Activated B cell treated with CpG ODN at 0.5 μM for 24 hours (primary cell): Measurements from ENCODE around the gene RAPGEF2. TPM values are rescaled to one million over a fixed set of nuclear protein-coding genes. Genes with fewer than 3 reads are reported as not detected.

Experiments
- ATAC-seq: fragments of 200-7000 bp; cut with Tn5 transposase; one replicate; pipeline ENCODE4 v1.10.0; 2021; ENCODE audit warnings: low read depth, mild to moderate bottlenecking, moderate library complexity
- CTCF ChIA-PET: fragments of 350-600 bp; sonication (Branson Sonifier 250); formaldehyde crosslinking; loops from one replicate; lab custom pipeline; 2021; ENCODE audit warnings: antibody characterized with exemption; lab: Charles Lee
- POLR2A ChIA-PET: fragments of 350-600 bp; sonication (Branson Sonifier 250); formaldehyde crosslinking; loops from one replicate; lab custom pipeline; 2021; ENCODE audit warnings: antibody characterized with exemption; lab: Charles Lee
- DNase-seq: peaks from one replicate; pipeline ENCODE4 v3.0.0; 2022
- H3K27ac Mint-ChIP-seq: one replicate; pipeline ENCODE4 v1.8.0; 2020; ENCODE audit warnings: mixed read lengths
- H3K27me3 Mint-ChIP-seq: one replicate; pipeline ENCODE4 v1.8.0; 2021; ENCODE audit warnings: mixed read lengths
- H3K36me3 Mint-ChIP-seq: one replicate; pipeline ENCODE4 v1.8.0; 2021; ENCODE audit warnings: low read depth, mixed read lengths
- H3K4me1 Mint-ChIP-seq: one replicate; pipeline ENCODE4 v1.8.0; 2021; ENCODE audit warnings: mixed read lengths
- H3K4me3 Mint-ChIP-seq: one replicate; pipeline ENCODE4 v1.8.0; 2020; ENCODE audit warnings: mild to moderate bottlenecking, mixed read lengths
- H3K9me3 Mint-ChIP-seq: one replicate; pipeline ENCODE4 v1.8.0; 2020; ENCODE audit warnings: mixed read lengths
- intact Hi-C: fragments of 100-400 bp; cut with micrococcal nuclease; formaldehyde crosslinking; loops from one replicate; pipeline ENCODE4 v1.15.1; 2024
- total RNA-seq: library from RNA; stranded (reverse); gene quantifications from 2 replicates; pipeline ENCODE4 v1.2.3, GENCODE V29; 2022
- TF ChIP-seq, protein P1 (sequence below): fragments of 200-600 bp; IDR thresholded peaks from one replicate; pipeline ENCODE4 v1.8.0; 2022; ENCODE audit warnings: antibody characterized with exemption, mild to moderate bottlenecking

The RAPGEF2 gene
- total RNA-seq, 1 donor from 2014 or later, result 22.9 TPM

GRCh38 chr4:159346681-159347080 lies 243.8 kb downstream of the RAPGEF2 start:
- intact Hi-C loops, result no loop called here
- H3K4me1 Mint-ChIP-seq, result no peaks in the 10 kb centered on the region
- no peak overlapping the region for H3K4me3 Mint-ChIP-seq
- DNase-seq, result no peak
- peaks cover 65% of the 10 kb centered on the region for H3K36me3 Mint-ChIP-seq
- ChIA-PET CTCF (no interaction called here), POLR2A (no interaction called here)
- H3K27ac Mint-ChIP-seq, result no peak overlapping the region
- ATAC-seq, result no peak
- TF ChIP-seq, protein P1, sequence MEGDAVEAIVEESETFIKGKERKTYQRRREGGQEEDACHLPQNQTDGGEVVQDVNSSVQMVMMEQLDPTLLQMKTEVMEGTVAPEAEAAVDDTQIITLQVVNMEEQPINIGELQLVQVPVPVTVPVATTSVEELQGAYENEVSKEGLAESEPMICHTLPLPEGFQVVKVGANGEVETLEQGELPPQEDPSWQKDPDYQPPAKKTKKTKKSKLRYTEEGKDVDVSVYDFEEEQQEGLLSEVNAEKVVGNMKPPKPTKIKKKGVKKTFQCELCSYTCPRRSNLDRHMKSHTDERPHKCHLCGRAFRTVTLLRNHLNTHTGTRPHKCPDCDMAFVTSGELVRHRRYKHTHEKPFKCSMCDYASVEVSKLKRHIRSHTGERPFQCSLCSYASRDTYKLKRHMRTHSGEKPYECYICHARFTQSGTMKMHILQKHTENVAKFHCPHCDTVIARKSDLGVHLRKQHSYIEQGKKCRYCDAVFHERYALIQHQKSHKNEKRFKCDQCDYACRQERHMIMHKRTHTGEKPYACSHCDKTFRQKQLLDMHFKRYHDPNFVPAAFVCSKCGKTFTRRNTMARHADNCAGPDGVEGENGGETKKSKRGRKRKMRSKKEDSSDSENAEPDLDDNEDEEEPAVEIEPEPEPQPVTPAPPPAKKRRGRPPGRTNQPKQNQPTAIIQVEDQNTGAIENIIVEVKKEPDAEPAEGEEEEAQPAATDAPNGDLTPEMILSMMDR, result no peak
- no peaks in the 10 kb centered on the region for H3K27me3 Mint-ChIP-seq
- no peaks in the 10 kb centered on the region for H3K9me3 Mint-ChIP-seq

DNA sequence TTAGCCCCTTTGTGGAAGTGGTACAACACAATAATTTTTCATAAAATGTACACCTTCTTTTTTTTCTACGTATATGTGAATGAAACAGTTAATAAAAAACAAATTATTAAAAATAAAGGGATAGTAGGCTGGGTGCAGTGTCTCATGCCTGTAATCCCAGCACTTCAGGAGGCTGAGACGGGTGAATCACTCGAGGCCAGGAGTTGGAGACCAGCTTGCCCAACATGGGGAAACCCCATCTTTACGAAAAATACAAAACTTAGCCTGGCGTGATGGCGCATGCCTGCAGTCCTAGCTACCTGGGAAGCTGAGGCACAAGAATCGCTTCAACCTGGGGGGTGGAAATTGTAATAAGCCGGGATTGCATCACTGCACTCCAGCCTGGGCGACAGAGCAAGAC lies 244.9 kb downstream of the RAPGEF2 start:
- H3K4me1 Mint-ChIP-seq, result no peaks in the 10 kb centered on the region
- intact Hi-C loops, result no loop called here
- no peak overlapping the region for H3K27ac Mint-ChIP-seq
- no peaks in the 10 kb centered on the region for H3K9me3 Mint-ChIP-seq
- no peaks in the 10 kb centered on the region for H3K27me3 Mint-ChIP-seq
- no peak for DNase-seq
- no peak for ATAC-seq
- CTCF ChIA-PET, result no interaction called here
- POLR2A ChIA-PET, result no interaction called here
- TF ChIP-seq, protein P1, result no peak
- H3K36me3 Mint-ChIP-seq, result peaks cover 63% of the 10 kb centered on the region
- no peak overlapping the region for H3K4me3 Mint-ChIP-seq

DNA sequence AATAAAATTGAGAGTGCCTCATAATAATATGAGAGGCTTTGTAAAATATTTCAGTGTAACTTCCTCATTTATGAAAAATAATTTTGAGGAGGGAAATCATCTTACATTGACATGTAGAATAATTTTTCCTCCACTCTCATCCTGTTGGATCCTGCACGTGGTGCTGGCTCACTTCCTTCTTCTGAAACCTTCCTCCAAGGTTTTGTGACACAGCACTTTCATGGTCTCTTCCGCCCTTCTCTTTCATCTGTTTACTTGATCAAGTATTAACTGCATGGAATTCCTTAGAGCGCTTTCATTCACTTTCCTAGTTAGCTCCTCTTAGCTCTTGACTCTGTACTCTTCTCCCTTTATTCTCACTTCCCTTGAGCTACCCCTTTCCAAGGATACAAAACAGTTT lies 246.5 kb downstream of the RAPGEF2 start:
- Mint-ChIP-seq H3K4me3 (no peak overlapping the region), H3K27ac (no peak overlapping the region), H3K27me3 (no peaks in the 10 kb centered on the region), H3K9me3 (no peaks in the 10 kb centered on the region), H3K4me1 (no peaks in the 10 kb centered on the region), H3K36me3 (peaks cover 66% of the 10 kb centered on the region)
- DNase-seq, result no peak
- TF ChIP-seq, protein P1, result no peak
- ATAC-seq, result no peak
- ChIA-PET POLR2A (no interaction called here), CTCF (no interaction called here)
- intact Hi-C loops, result no loop called here

DNA sequence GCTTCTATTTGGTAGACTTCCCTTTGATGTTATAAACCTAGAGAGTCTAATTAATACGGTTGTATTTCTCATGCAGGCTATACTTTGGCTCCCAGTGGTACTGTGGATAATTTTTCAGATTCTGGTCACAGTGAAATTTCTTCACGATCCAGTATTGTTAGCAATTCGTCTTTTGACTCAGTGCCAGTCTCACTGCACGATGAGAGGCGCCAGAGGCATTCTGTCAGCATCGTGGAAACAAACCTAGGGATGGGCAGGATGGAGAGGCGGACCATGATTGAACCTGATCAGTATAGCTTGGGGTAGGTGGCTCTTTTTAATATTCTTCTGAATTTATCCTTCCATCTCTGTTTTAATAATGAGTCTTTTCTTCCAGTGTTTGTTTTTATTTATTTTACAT lies 249.7 kb downstream of the RAPGEF2 start:
- H3K4me1 Mint-ChIP-seq, result no peaks in the 10 kb centered on the region
- intact Hi-C loops, result no loop called here
- POLR2A ChIA-PET, result no interaction called here
- H3K9me3 Mint-ChIP-seq, result no peaks in the 10 kb centered on the region
- no peak overlapping the region for H3K27ac Mint-ChIP-seq
- ATAC-seq, result no peak
- CTCF ChIA-PET, result no interaction called here
- no peak for DNase-seq
- no peak overlapping the region for H3K4me3 Mint-ChIP-seq
- TF ChIP-seq, protein P1, result no peak
- peaks cover 65% of the 10 kb centered on the region for H3K36me3 Mint-ChIP-seq
- no peaks in the 10 kb centered on the region for H3K27me3 Mint-ChIP-seq

GRCh38 chr4:159353422-159354116 lies 250.7 kb downstream of the RAPGEF2 start:
- DNase-seq, result no peak
- intact Hi-C loops, result no loop called here
- ChIA-PET CTCF (no interaction called here), POLR2A (no interaction called here)
- TF ChIP-seq, protein P1, result no peak
- ATAC-seq, result no peak
- Mint-ChIP-seq H3K4me3 (no peak overlapping the region), H3K9me3 (no peaks in the 10 kb centered on the region), H3K4me1 (no peaks in the 10 kb centered on the region), H3K27ac (no peak overlapping the region), H3K27me3 (no peaks in the 10 kb centered on the region), H3K36me3 (peaks cover 64% of the 10 kb centered on the region)
